ENCODE measurements around the gene NDUFA11. TPM values are rescaled to one million over a fixed set of nuclear protein-coding genes. Genes with fewer than 3 reads are reported as not detected.
A peak's percentile ranks its signal among the peaks of the same experiment; 100 is the strongest.

NDUFA11 gene
- total and polyA plus RNA-seq, 2 of the 13 experiments (the other 11 are each of a cell fraction or from before 2014, with no cell fraction given) = 286 to 378 TPM

DNA sequence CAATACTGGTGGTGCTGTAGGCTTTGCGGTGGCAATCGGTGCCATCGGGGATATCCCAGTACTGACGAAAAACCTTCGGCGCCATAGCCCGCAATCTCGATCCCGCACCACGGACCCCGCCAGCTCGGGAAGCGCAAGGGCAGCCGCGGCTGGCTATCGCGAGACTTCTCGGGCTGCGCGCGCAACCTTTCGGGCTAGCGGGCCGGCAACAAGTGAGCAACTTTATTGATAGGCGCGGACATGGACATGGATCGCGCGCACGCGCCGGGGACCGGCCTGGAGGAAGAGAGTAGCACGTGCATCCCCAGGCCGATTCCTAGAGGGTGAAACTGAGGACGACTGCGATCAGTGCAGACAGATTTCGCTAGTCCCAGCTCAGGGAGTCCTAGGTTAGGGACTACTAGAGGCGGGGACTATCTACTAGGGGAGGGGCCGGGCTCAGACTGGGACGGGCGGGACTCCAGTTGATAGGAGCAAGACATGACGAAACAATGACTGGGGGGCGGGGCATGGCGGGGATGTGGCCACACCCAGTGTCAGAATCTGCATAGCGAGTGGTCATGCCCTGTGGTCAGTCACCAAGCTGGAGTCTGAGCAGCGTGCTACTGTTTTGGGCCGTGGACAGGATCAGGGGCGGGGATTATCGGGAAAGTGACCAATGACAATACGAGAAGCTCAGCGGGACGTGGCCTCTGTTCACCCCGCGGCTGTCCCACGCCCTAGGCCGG, at the start of gene NDUFA11 (continued):
- peak; percentile 69 for TF ChIP-seq CREB1 (IDR thresholded peaks at IDR 0.05)
- peak; percentile 64 for TF ChIP-seq CREB1 (CRISPR knock-in tag; IDR thresholded peaks at IDR 0.05)
- no peak for TF ChIP-seq ARID2 (CRISPR knock-in tag; IDR thresholded peaks at IDR 0.05; ENCODE audit: borderline replicate concordance)
- no peak for TF ChIP-seq ZNF234 (CRISPR knock-in tag; conservative IDR thresholded peaks at IDR 0.05)
- TF ChIP-seq NFAT5 (CRISPR knock-in tag; IDR thresholded peaks at IDR 0.05) = no peak
- peak; percentile 99 for TF ChIP-seq ZNF350 (CRISPR knock-in tag; IDR thresholded peaks at IDR 0.05; ENCODE audit: borderline replicate concordance, low read depth)
- TF ChIP-seq, protein P1, sequence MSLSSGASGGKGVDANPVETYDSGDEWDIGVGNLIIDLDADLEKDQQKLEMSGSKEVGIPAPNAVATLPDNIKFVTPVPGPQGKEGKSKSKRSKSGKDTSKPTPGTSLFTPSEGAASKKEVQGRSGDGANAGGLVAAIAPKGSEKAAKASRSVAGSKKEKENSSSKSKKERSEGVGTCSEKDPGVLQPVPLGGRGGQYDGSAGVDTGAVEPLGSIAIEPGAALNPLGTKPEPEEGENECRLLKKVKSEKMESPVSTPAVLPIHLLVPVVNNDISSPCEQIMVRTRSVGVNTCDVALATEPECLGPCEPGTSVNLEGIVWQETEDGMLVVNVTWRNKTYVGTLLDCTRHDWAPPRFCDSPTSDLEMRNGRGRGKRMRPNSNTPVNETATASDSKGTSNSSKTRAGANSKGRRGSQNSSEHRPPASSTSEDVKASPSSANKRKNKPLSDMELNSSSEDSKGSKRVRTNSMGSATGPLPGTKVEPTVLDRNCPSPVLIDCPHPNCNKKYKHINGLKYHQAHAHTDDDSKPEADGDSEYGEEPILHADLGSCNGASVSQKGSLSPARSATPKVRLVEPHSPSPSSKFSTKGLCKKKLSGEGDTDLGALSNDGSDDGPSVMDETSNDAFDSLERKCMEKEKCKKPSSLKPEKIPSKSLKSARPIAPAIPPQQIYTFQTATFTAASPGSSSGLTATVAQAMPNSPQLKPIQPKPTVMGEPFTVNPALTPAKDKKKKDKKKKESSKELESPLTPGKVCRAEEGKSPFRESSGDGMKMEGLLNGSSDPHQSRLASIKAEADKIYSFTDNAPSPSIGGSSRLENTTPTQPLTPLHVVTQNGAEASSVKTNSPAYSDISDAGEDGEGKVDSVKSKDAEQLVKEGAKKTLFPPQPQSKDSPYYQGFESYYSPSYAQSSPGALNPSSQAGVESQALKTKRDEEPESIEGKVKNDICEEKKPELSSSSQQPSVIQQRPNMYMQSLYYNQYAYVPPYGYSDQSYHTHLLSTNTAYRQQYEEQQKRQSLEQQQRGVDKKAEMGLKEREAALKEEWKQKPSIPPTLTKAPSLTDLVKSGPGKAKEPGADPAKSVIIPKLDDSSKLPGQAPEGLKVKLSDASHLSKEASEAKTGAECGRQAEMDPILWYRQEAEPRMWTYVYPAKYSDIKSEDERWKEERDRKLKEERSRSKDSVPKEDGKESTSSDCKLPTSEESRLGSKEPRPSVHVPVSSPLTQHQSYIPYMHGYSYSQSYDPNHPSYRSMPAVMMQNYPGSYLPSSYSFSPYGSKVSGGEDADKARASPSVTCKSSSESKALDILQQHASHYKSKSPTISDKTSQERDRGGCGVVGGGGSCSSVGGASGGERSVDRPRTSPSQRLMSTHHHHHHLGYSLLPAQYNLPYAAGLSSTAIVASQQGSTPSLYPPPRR (CRISPR knock-in tag; IDR thresholded peaks at IDR 0.05; ENCODE audit: borderline replicate concordance) = peak; percentile 78; the same call in 1 of the 2 replicates
- TF ChIP-seq ZNF788 (CRISPR knock-in tag; IDR thresholded peaks at IDR 0.05; ENCODE audit: borderline replicate concordance) = peak; percentile 91
- TF ChIP-seq ZSCAN20 (CRISPR knock-in tag; IDR thresholded peaks at IDR 0.05; ENCODE audit: borderline replicate concordance) = no peak
- TF ChIP-seq ZNF615 (CRISPR knock-in tag; IDR thresholded peaks at IDR 0.05; ENCODE audit: borderline replicate concordance) = 0 out of 2 replicates have a peak, but pooled peaks have one; percentile 22
- TF ChIP-seq ZNF382 (CRISPR knock-in tag; IDR thresholded peaks at IDR 0.05; ENCODE audit: borderline replicate concordance) = no peak
- TF ChIP-seq ZNF343 (CRISPR knock-in tag; IDR thresholded peaks at IDR 0.05) = 0 out of 2 replicates have a peak, but pooled peaks have one; percentile 24
- TF ChIP-seq SRY (CRISPR knock-in tag; IDR thresholded peaks at IDR 0.05) = peak; percentile 94
- TF ChIP-seq FOXO1 (CRISPR knock-in tag; IDR thresholded peaks at IDR 0.05) = peak; percentile 64; the same call in 1 of the 2 replicates
- no peak for TF ChIP-seq TBL1XR1 (IDR thresholded peaks at IDR 0.05; ENCODE audit: borderline replicate concordance, low read length, partially characterized antibody)
- 0 out of 2 replicates have a peak, but pooled peaks have one; percentile 12 for TF ChIP-seq CTCF (CRISPR knock-in tag; IDR thresholded peaks at IDR 0.05)
